Tibial nerve (tissue), 4 donors: ENCODE measurements around the gene UBIAD1.

Source experiments
- EP300 ChIP-seq, 2 donors: sonication (generic); formaldehyde crosslinking; IDR thresholded peaks; one replicate each; pipeline ENCODE4 v1.6.1; 2017; ENCODE audit warnings: antibody characterized with exemption in 2 of 2, mild to moderate bottlenecking in 1 of 2
- POLR2A ChIP-seq, 2 donors: fragments of 450-650 bp; IDR thresholded peaks; one replicate each; pipeline ENCODE4 v1.6.1; 2017; ENCODE audit warnings: antibody characterized with exemption in 2 of 2, mild to moderate bottlenecking in 2 of 2, moderate library complexity in 2 of 2
- TF ChIP-seq, protein P1 (sequence below), 5 experiments: fragments of 200-600 bp in 3 of 5; fragments of 450-650 bp in 2 of 5; sonication (generic) in 3 of 5; IDR thresholded peaks; one replicate each; pipeline ENCODE4 v1.5.1; 2016 to 2019; ENCODE audit warnings: antibody characterized with exemption in 5 of 5, mild to moderate bottlenecking in 3 of 5, moderate library complexity in 2 of 5

DNA sequence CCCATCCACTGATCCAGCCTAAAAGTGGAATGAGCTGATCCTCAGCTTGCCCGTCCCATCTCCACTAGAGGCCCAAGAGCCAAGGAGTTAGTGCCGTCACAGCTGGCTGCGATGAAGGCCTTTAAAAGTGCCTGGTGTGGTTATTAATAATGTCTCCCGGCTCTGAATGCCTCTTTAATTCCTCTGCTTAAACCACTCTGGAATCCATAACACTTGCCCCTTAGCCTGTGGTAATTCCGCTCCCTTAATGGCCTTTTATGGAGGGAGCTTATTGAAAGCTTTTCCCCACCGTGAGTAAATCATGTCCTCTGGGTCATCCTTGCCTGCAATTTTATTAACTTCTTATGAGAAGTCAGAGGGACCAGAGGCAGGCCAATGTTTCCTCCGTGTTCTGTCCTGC is 55.4 kb downstream of the UBIAD1 start:
- TF ChIP-seq, protein P1, sequence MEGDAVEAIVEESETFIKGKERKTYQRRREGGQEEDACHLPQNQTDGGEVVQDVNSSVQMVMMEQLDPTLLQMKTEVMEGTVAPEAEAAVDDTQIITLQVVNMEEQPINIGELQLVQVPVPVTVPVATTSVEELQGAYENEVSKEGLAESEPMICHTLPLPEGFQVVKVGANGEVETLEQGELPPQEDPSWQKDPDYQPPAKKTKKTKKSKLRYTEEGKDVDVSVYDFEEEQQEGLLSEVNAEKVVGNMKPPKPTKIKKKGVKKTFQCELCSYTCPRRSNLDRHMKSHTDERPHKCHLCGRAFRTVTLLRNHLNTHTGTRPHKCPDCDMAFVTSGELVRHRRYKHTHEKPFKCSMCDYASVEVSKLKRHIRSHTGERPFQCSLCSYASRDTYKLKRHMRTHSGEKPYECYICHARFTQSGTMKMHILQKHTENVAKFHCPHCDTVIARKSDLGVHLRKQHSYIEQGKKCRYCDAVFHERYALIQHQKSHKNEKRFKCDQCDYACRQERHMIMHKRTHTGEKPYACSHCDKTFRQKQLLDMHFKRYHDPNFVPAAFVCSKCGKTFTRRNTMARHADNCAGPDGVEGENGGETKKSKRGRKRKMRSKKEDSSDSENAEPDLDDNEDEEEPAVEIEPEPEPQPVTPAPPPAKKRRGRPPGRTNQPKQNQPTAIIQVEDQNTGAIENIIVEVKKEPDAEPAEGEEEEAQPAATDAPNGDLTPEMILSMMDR (IDR thresholded peaks at IDR 0.05), result no peak
- TF ChIP-seq POLR2A (IDR thresholded peaks at IDR 0.05), result no peak
- TF ChIP-seq EP300 (IDR thresholded peaks at IDR 0.05), result no peak
